IPS-20b (cell line): Measurements from ENCODE around the gene TRIM66.
A peak's percentile ranks its signal among the peaks of the same experiment; 100 is the strongest.

Experiments
- H3K27ac ChIP-seq: one replicate; pipeline ENCODE4 v1.5.1; 2013; ENCODE audit warnings: low read length
- H3K27me3 ChIP-seq: 2 replicates; pipeline ENCODE4 v1.6.1; 2013; ENCODE audit warnings: mild to moderate bottlenecking, low read length, inconsistent platforms; ENCODE audit not compliant: insufficient read depth
- H3K36me3 ChIP-seq: 2 replicates; pipeline ENCODE4 v1.6.1; 2013; ENCODE audit warnings: low read depth, mild to moderate bottlenecking, inconsistent platforms, low read length, moderate library complexity; ENCODE audit not compliant: insufficient read depth
- H3K4me1 ChIP-seq: 2 replicates; pipeline ENCODE4 v1.6.1; 2013; ENCODE audit warnings: mild to moderate bottlenecking, control low read depth, inconsistent platforms, low read length, moderate library complexity; ENCODE audit not compliant: insufficient read depth
- H3K4me3 ChIP-seq: 2 replicates; pipeline ENCODE4 v1.5.1; 2013; ENCODE audit warnings: mild to moderate bottlenecking, low read length, inconsistent platforms
- H3K9ac ChIP-seq: 2 replicates; pipeline ENCODE4 v1.6.1; 2013; ENCODE audit warnings: low read depth, mild to moderate bottlenecking, inconsistent platforms, low read length, moderate library complexity
- H3K9me3 ChIP-seq: 2 replicates; pipeline ENCODE4 v1.6.1; 2013; ENCODE audit warnings: mild to moderate bottlenecking, low read depth, low read length, inconsistent platforms; ENCODE audit not compliant: insufficient read depth

TRIM66 gene

GRCh38 chr11:8682303-8683114, at the start of gene TRIM66, which contains the start of gene RPL27A:
TRIM66 (minus strand) TSS chr11:8682665; CDS start chr11:8672274, 10,391 bp downstream.
RPL27A (plus strand) TSS chr11:8682792; CDS start chr11:8682814, 22 bp downstream.
- Histone ChIP-seq H3K27me3 (no peaks in the 10 kb centered on the region), H3K9me3 (no peaks in the 10 kb centered on the region), H3K9ac (peak within 1 kb of the TSS; percentile 100), H3K27ac (peak within 1 kb of the TSS; percentile 96), H3K4me1 (no peaks in the 10 kb centered on the region; the same call in 1 of the 2 replicates), H3K4me3 (peak within 1 kb of the TSS; percentile 82), H3K36me3 (peaks cover 53% of the 10 kb centered on the region)

- H3K9ac ChIP-seq: no peak overlapping the region
- no peak overlapping the region for H3K27ac ChIP-seq
Observed at GRCh38 chr11:8731647-8732323, 49.3 kb upstream of the TRIM66 start.

DNA sequence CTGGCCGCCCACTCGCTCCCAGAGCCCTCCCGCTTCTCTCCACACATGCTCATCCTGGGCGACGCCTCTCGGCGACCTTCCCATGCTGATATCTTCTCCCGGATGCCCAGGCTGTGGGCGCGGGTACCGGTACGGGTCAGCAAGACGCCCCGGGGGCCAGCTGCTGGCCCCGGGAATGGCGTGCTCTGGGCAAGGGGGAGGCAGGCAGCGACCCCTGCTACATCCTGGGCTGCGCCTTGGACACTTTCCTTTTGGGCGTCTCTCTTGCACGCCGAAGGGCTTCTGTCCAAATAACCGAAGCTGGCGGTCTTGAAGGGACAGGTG, 48.2 kb upstream of the TRIM66 start:
- Histone ChIP-seq H3K27ac (no peak overlapping the region), H3K9ac (no peak overlapping the region), H3K9me3 (no peaks in the 10 kb centered on the region), H3K4me1 (no peaks in the 10 kb centered on the region), H3K4me3 (no peak overlapping the region), H3K36me3 (no peaks in the 10 kb centered on the region), H3K27me3 (no peaks in the 10 kb centered on the region)

More at GRCh38 chr11:8731647-8732323, 49.3 kb upstream of the TRIM66 start:
- Histone ChIP-seq H3K4me3 (no peak overlapping the region), H3K4me1 (no peaks in the 10 kb centered on the region), H3K9me3 (no peaks in the 10 kb centered on the region), H3K36me3 (no peaks in the 10 kb centered on the region), H3K27me3 (no peaks in the 10 kb centered on the region)

DNA sequence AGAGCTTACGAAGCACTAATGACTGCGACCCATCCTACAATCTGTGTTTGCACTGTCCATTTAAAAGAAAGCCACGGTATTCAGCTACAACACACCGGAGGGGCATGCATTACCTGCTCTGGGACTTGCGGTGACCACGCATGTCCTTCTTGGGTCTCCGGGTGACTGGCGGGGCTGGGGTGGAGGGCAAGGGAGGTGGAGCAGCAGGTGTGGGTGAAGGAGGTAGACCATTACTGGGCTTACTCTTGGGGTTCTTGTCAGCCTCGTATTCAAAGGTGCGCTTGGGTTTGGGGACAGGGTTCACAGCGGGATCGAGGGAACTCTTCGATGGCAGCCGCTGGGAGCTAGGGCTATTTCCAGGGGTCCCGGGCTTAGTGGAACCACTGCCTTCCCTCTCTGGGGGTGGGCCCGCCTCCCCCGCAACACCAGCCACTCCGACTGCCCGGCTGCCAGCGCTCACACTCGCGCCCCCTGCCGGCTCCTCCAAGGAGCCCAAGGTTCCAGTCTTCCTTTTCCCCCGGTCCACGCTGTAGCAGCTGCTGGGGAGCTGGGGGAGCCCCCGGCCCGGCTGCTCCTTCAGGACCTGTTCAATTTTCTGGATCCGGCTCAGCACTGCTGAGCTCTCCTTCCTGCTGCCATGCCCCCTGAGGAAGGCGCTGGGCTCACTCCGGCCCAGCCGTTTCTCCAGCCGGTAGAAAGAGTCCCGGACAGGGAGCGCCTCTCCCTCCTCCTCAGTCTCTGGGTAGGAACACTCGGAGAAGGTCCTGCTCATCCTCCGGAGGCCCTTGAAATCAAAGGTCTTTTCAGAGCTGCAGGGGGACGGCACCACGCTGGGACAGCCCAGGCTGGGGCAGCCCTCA, 47.6 kb upstream of the TRIM66 start:
- Histone ChIP-seq H3K27me3 (no peaks in the 10 kb centered on the region), H3K4me1 (no peaks in the 10 kb centered on the region), H3K9me3 (no peaks in the 10 kb centered on the region), H3K9ac (no peak overlapping the region), H3K4me3 (no peak overlapping the region), H3K27ac (no peak overlapping the region), H3K36me3 (no peaks in the 10 kb centered on the region)

GRCh38 chr11:8729067-8729466, 46.6 kb upstream of the TRIM66 start:
- Histone ChIP-seq H3K36me3 (no peaks in the 10 kb centered on the region), H3K4me1 (peaks cover 4% of the 10 kb centered on the region; the same call in 1 of the 2 replicates), H3K27me3 (no peaks in the 10 kb centered on the region), H3K27ac (no peak overlapping the region), H3K4me3 (no peak overlapping the region), H3K9me3 (no peaks in the 10 kb centered on the region), H3K9ac (no peak overlapping the region)

- Histone ChIP-seq H3K4me1 (peaks cover 7% of the 10 kb centered on the region; the same call in 1 of the 2 replicates), H3K27ac (no peak overlapping the region), H3K9ac (no peak overlapping the region), H3K36me3 (no peaks in the 10 kb centered on the region), H3K4me3 (no peak overlapping the region), H3K9me3 (no peaks in the 10 kb centered on the region), H3K27me3 (no peaks in the 10 kb centered on the region)
Observed at GRCh38 chr11:8728563-8728962, 46.1 kb upstream of the TRIM66 start.

DNA sequence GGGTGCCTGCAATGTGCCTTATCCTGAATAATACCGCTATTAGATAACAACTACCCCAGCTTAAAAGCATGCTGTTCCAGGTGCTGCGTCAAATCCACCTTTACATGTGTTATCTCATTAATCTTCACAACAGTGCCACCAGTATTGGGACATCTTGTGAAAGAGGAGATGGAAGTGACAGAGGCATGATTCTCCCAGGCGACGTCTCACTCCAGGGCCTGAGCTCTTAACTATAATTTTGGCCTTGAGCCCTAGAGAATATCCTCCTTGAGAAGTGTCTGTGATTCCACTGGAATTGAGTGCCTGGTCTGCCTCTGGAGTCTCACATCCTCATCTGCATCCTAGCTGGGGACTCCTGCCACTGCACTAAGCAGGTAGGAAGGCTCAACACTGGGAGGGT, 43.9 kb upstream of the TRIM66 start:
- no peaks in the 10 kb centered on the region for H3K36me3 ChIP-seq
- H3K9ac ChIP-seq: no peak overlapping the region
- H3K9me3 ChIP-seq: no peaks in the 10 kb centered on the region
- H3K4me1 ChIP-seq: peaks cover 19% of the 10 kb centered on the region; the same call in 1 of the 2 replicates
- H3K27me3 ChIP-seq: no peaks in the 10 kb centered on the region
- H3K27ac ChIP-seq: no peak overlapping the region
- no peak overlapping the region for H3K4me3 ChIP-seq

DNA sequence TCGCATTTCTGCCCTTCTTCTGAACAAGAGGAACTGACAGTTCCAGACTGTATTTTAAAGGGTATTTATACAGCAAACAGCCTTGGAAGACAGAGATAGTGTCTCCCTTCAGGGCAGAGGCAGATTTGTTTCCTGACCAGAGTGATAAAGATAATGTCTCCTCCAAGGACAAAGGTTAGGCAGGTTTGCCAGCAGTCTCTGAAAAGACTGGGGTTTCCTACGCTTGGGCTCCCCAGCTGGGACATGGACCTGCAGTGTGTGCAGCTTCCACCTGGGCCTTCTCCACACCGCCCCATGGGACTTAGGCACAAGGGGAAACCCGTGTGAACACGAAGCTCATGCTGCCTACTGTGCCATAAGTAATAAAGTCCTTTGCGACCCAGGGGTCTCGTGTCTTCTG, 42.2 kb upstream of the TRIM66 start:
- Histone ChIP-seq H3K27ac (no peak overlapping the region), H3K9ac (no peak overlapping the region), H3K27me3 (no peaks in the 10 kb centered on the region), H3K4me3 (no peak overlapping the region), H3K36me3 (no peaks in the 10 kb centered on the region), H3K4me1 (peaks cover 25% of the 10 kb centered on the region), H3K9me3 (no peaks in the 10 kb centered on the region)

- Histone ChIP-seq H3K9me3 (no peaks in the 10 kb centered on the region), H3K4me3 (no peak overlapping the region), H3K27me3 (no peaks in the 10 kb centered on the region), H3K9ac (no peak overlapping the region), H3K36me3 (no peaks in the 10 kb centered on the region), H3K27ac (no peak overlapping the region), H3K4me1 (peaks cover 32% of the 10 kb centered on the region)
Observed at GRCh38 chr11:8723711-8724110, 41.2 kb upstream of the TRIM66 start.

GRCh38 chr11:8722809-8723208, 40.3 kb upstream of the TRIM66 start:
- Histone ChIP-seq H3K9me3 (no peaks in the 10 kb centered on the region), H3K27ac (no peak overlapping the region), H3K36me3 (no peaks in the 10 kb centered on the region), H3K9ac (no peak overlapping the region), H3K4me1 (peaks cover 38% of the 10 kb centered on the region), H3K4me3 (no peak overlapping the region), H3K27me3 (no peaks in the 10 kb centered on the region)

GRCh38 chr11:8721609-8722500, 39.4 kb upstream of the TRIM66 start:
- no peak overlapping the region for H3K27ac ChIP-seq
- H3K4me1 ChIP-seq: peaks cover 38% of the 10 kb centered on the region
- H3K27me3 ChIP-seq: no peaks in the 10 kb centered on the region
- no peak overlapping the region for H3K9ac ChIP-seq
- H3K9me3 ChIP-seq: no peaks in the 10 kb centered on the region
- H3K36me3 ChIP-seq: peaks cover 9% of the 10 kb centered on the region; the same call in 1 of the 2 replicates
- no peak overlapping the region for H3K4me3 ChIP-seq
